Smooth muscle cell (in vitro differentiated cells): ENCODE data around the gene SYCE1L. TPM values are rescaled to one million over a fixed set of nuclear protein-coding genes. Genes with fewer than 3 reads are reported as not detected.

ENCODE experiments used
- DNase-seq: peaks from one replicate; lab custom pipeline; 2025; ENCODE audit not compliant: unreplicated experiment; lab: John Stamatoyannopoulos, UW
- H2AFZ ChIP-seq: fragments of 200-600 bp; sonication (generic); 2 replicates; pipeline ENCODE4 v1.6.0; 2016; ENCODE audit warnings: antibody characterized with exemption, low read depth, mild to moderate bottlenecking
- H3F3A ChIP-seq: fragments of 200-600 bp; sonication (generic); 2 replicates; pipeline ENCODE4 v1.6.0; 2017; ENCODE audit warnings: antibody characterized with exemption, low read depth
- H3K27ac ChIP-seq: fragments of 200-600 bp; sonication (generic); 2 replicates; pipeline ENCODE4 v1.5.1; 2016; ENCODE audit warnings: low read depth, mild to moderate bottlenecking
- H3K27me3 ChIP-seq: fragments of 200-600 bp; sonication (generic); 2 replicates; pipeline ENCODE4 v1.6.1; 2016; ENCODE audit warnings: low read depth, mild to moderate bottlenecking
- H3K36me3 ChIP-seq: fragments of 200-600 bp; sonication (generic); 2 replicates; pipeline ENCODE4 v1.5.1; 2016; ENCODE audit warnings: low read depth
- H3K4me1 ChIP-seq: fragments of 200-600 bp; sonication (generic); 2 replicates; pipeline ENCODE4 v1.5.1; 2016; ENCODE audit warnings: low read depth
- H3K4me2 ChIP-seq: fragments of 200-600 bp; sonication (generic); 2 replicates; pipeline ENCODE4 v1.6.0; 2016; ENCODE audit warnings: mild to moderate bottlenecking
- H3K4me3 ChIP-seq: fragments of 200-600 bp; sonication (generic); 2 replicates; pipeline ENCODE4 v1.5.1; 2016; ENCODE audit warnings: mild to moderate bottlenecking
- H3K79me2 ChIP-seq: fragments of 200-600 bp; sonication (generic); 2 replicates; pipeline ENCODE4 v1.6.0; 2016; ENCODE audit warnings: low read depth, mild to moderate bottlenecking
- H3K9ac ChIP-seq: fragments of 200-600 bp; sonication (generic); 2 replicates; pipeline ENCODE4 v1.6.0; 2016; ENCODE audit warnings: low read depth
- H3K9me3 ChIP-seq: fragments of 200-600 bp; sonication (generic); replicated peaks from 2 replicates; pipeline ENCODE4 v1.5.1; 2016; ENCODE audit warnings: low read depth
- H4K20me1 ChIP-seq: fragments of 200-600 bp; sonication (generic); 2 replicates; pipeline ENCODE4 v1.6.0; 2016; ENCODE audit warnings: low read depth
- CTCF ChIP-seq: fragments of 200-600 bp; sonication (generic); IDR thresholded peaks from 2 replicates; pipeline ENCODE4 v1.5.1; 2017; ENCODE audit warnings: borderline replicate concordance, mild to moderate bottlenecking, antibody characterized with exemption; ENCODE audit not compliant: insufficient read depth, poor library complexity, severe bottlenecking
- WGBS: methylation state at CpG from one replicate; pipeline ENCODE4 v1.1.7; 2016; ENCODE audit warnings: low lambda C conversion rate; 5-methylcytosine and 5-hydroxymethylcytosine counted together
- polyA plus RNA-seq: library from polyadenylated mRNA; unstranded; fragments of >200 nt; fragmentation: Nextera tagmentation; extraction: Ambion mirVana; gene quantifications from 2 replicates; pipeline ENCODE4 v1.2.1, GENCODE V29; 2016
- total RNA-seq: library from RNA; depleted of rRNA; stranded (reverse); fragments of >200 nt; gene quantifications from 2 replicates; pipeline ENCODE4 v1.2.3, GENCODE V29; 2014

SYCE1L gene
- total and polyA plus RNA-seq, 2 experiments from 2014 or later: 1.6 to 3.8 TPM

GRCh38 chr16:77246150-77246549 lies 46.9 kb downstream of the SYCE1L start:
- Histone ChIP-seq H4K20me1 (no peaks in the 10 kb centered on the region), H3K9me3 (no peaks in the 10 kb centered on the region), H2AFZ (no peak overlapping the region), H3K27ac (no peak overlapping the region), H3K79me2 (no peaks in the 10 kb centered on the region), H3K4me1 (no peaks in the 10 kb centered on the region), H3K36me3 (no peaks in the 10 kb centered on the region), H3K27me3 (no peaks in the 10 kb centered on the region), H3K4me2 (no peak overlapping the region), H3F3A (no peaks in the 10 kb centered on the region), H3K9ac (no peak overlapping the region), H3K4me3 (no peak overlapping the region)
- DNase-seq: no peak
- WGBS: 98% methylated on average over 2 of the region's 2 CpGs
- no peak for TF ChIP-seq CTCF

GRCh38 chr16:77250400-77250799 lies 51.2 kb downstream of the SYCE1L start:
- Histone ChIP-seq H3K4me1 (no peaks in the 10 kb centered on the region), H2AFZ (no peak overlapping the region), H3K27me3 (no peaks in the 10 kb centered on the region), H3K4me2 (no peak overlapping the region), H3K27ac (no peak overlapping the region), H3K4me3 (no peak overlapping the region), H3K36me3 (no peaks in the 10 kb centered on the region), H3K79me2 (no peaks in the 10 kb centered on the region), H3K9me3 (no peaks in the 10 kb centered on the region), H4K20me1 (no peaks in the 10 kb centered on the region), H3K9ac (no peak overlapping the region), H3F3A (no peaks in the 10 kb centered on the region)
- WGBS: 94% methylated on average over 4 of the region's 4 CpGs
- no peak for DNase-seq
- no peak for TF ChIP-seq CTCF

Other genes with a start within 250 kb of the SYCE1L start
- gene MON1B, start 8.2 kb upstream of the SYCE1L start, total RNA-seq: 8.0 and 9.3 TPM in 2 replicates
- gene MON1B, start 8.2 kb upstream of the SYCE1L start, polyA plus RNA-seq: 16.2 and 20.9 TPM in 2 replicates
- 2.7 and 4.4 TPM in 2 replicates for gene ADAMTS18, start 235.6 kb downstream of the SYCE1L start, total RNA-seq
- 0.05 and 5.1 TPM in 2 replicates for gene ADAMTS18, start 235.6 kb downstream of the SYCE1L start, polyA plus RNA-seq